H1 (cell line): ENCODE measurements around the gene TLE1.

Source experiments
- CEBPB ChIP-seq: IDR thresholded peaks from 2 replicates; pipeline ENCODE4 v1.6.1; 2012; ENCODE audit warnings: low read depth, low read length
- POLR2A ChIP-seq, 2 experiments: IDR thresholded peaks; 1 replicate in 1 of 2; 2 replicates in 1 of 2; pipeline ENCODE4 v1.6.1; 2011; ENCODE audit warnings: low read depth in 2 of 2, low read length in 2 of 2, mild to moderate bottlenecking in 2 of 2; ENCODE audit errors: control extremely low read depth in 1 of 2
- RAD21 ChIP-seq, 2 experiments: IDR thresholded peaks in 1 of 2; conservative IDR thresholded peaks in 1 of 2; 2 replicates each; pipeline ENCODE4 v1.6.1; 2011; ENCODE audit warnings: low read depth in 2 of 2, low read length in 2 of 2, improper control_type of control experiment in 1 of 2, inconsistent platforms in 1 of 2, mild to moderate bottlenecking in 1 of 2, moderate library complexity in 1 of 2
- RBBP5 ChIP-seq: IDR thresholded peaks from 2 replicates; pipeline ENCODE4 v1.7.1; 2012; ENCODE audit warnings: low read depth, mild to moderate bottlenecking, inconsistent platforms, low read length, moderate library complexity, borderline replicate concordance
- SIN3A ChIP-seq, 2 experiments: IDR thresholded peaks in 1 of 2; conservative IDR thresholded peaks in 1 of 2; 2 replicates each; pipeline ENCODE4 v1.6.1; 2011 to 2012; ENCODE audit warnings: low read length in 2 of 2, improper control_type of control experiment in 1 of 2, low read depth in 1 of 2, mild to moderate bottlenecking in 1 of 2
- SIRT6 ChIP-seq: IDR thresholded peaks from one replicate; pipeline ENCODE4 v1.7.1; 2012; ENCODE audit warnings: low read length, inconsistent platforms
- SIX5 ChIP-seq: IDR thresholded peaks from 2 replicates; pipeline ENCODE4 v1.6.1; 2011; ENCODE audit warnings: mild to moderate bottlenecking, low read depth, low read length
- USF2 ChIP-seq: IDR thresholded peaks from 2 replicates; pipeline ENCODE4 v1.6.1; 2011; ENCODE audit warnings: low read length, improper control_type of control experiment
- TF ChIP-seq, protein P1 (sequence below), 3 experiments: IDR thresholded peaks; 1 replicate in 2 of 3; 2 replicates in 1 of 3; pipeline versions ENCODE4 v1.5.1 to v1.6.1; 2011; ENCODE audit warnings: low read length in 3 of 3, mild to moderate bottlenecking in 3 of 3, inconsistent platforms in 2 of 3, low read depth in 1 of 3, moderate library complexity in 1 of 3; ENCODE audit not compliant: insufficient read depth in 1 of 3; ENCODE audit errors: control extremely low read depth in 1 of 3

DNA sequence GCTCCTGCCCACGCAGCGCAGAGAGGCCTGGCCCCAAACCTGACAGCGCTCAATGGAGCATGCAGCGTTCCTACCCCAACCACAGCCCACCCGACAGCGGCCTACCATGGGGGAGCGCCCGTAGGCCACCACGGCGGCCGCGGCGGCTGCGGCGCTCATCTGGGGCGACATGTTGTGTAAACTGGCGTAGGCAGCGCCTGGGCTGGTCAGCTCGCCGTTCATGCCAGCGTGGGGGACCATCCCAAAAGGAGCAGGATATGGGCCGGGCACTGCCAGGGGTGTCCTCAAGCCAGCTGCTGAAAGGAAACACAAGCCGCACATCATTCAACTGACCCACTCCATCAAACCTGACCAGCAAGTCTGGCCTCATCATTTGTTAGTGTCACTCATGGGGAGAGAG, 77.7 kb downstream of the TLE1 start:
- TF ChIP-seq CEBPB (no peak), SIRT6 (no peak), USF2 (no peak), SIX5 (no peak), RBBP5 (no peak), POLR2A (IDR thresholded peaks at IDR 0.05; ENCODE audit: control extremely low read depth in 1 of 2, low read depth in 2 of 2, low read length in 2 of 2) (no peak), SIN3A (conservative IDR thresholded peaks at IDR 0.05 in 1 of 2, IDR thresholded peaks at IDR 0.05 in 1 of 2; ENCODE audit: low read depth in 1 of 2, low read length in 2 of 2) (no peak), RAD21 (IDR thresholded peaks at IDR 0.05 in 1 of 2, conservative IDR thresholded peaks at IDR 0.05 in 1 of 2; ENCODE audit: low read depth in 2 of 2, low read length in 2 of 2) (no peak)
- TF ChIP-seq, protein P1, sequence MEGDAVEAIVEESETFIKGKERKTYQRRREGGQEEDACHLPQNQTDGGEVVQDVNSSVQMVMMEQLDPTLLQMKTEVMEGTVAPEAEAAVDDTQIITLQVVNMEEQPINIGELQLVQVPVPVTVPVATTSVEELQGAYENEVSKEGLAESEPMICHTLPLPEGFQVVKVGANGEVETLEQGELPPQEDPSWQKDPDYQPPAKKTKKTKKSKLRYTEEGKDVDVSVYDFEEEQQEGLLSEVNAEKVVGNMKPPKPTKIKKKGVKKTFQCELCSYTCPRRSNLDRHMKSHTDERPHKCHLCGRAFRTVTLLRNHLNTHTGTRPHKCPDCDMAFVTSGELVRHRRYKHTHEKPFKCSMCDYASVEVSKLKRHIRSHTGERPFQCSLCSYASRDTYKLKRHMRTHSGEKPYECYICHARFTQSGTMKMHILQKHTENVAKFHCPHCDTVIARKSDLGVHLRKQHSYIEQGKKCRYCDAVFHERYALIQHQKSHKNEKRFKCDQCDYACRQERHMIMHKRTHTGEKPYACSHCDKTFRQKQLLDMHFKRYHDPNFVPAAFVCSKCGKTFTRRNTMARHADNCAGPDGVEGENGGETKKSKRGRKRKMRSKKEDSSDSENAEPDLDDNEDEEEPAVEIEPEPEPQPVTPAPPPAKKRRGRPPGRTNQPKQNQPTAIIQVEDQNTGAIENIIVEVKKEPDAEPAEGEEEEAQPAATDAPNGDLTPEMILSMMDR (IDR thresholded peaks at IDR 0.05; ENCODE audit: control extremely low read depth in 1 of 3, insufficient read depth in 1 of 3, low read depth in 1 of 3, low read length in 3 of 3): no peak
